ENCODE results near the gene PPM1L.

DNA sequence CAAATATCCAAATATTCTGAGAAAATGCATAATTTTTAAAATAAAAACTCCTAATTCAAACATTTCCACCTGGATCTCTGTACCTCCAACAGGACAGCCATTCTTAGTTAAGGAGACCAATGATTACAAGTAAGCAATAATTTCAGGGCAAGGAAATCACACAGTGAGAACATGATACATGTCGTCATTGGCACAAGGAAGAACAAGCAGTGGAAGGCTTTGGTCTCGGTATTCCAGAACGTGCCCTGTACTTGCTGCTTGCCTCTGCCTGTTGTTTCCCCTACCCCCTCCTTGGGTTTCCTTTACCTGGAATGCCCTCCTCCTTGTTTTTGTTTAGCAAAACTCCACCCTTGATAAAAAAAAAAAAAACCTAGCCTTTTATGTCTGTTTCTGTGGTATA is 72.8 kb downstream of the PPM1L start:
- TF ChIP-seq EP300 (IDR thresholded peaks at IDR 0.05) (no peak), CTCF (IDR thresholded peaks at IDR 0.05) (no peak)

All from suprapubic skin (tissue), 3 donors.